Measurements from ENCODE around the gene TEAD1.

GRCh38 chr11:12845163-12845562 is 170.9 kb downstream of the TEAD1 start:
- TF ChIP-seq RAD21 (IDR thresholded peaks at IDR 0.05) = no peak
- no peak for TF ChIP-seq TAF1 (conservative IDR thresholded peaks at IDR 0.05)
- TF ChIP-seq REST (IDR thresholded peaks at IDR 0.05) = no peak
- no peak for TF ChIP-seq YY1 (IDR thresholded peaks at IDR 0.05)
- no peak for TF ChIP-seq CTCF (IDR thresholded peaks at IDR 0.05; ENCODE audit: low read depth, low read length, missing input control)

Data from liver (tissue), 3 donors.